Fibroblast of skin of scalp (primary cell): ENCODE measurements around the gene TPX2. TPM values are rescaled to one million over a fixed set of nuclear protein-coding genes. Genes with fewer than 3 reads are reported as not detected.

Experiments used
- DNase-seq: peaks from one replicate; pipeline ENCODE4 v3.0.0-alpha.2; 2013
- polyA plus RNA-seq, 2 experiments: library from polyadenylated mRNA; unstranded; fragments of 120-200 nt; gene quantifications; one replicate each; pipeline ENCODE4 v1.2.1, GENCODE V29; 2013; ENCODE audit not compliant: insufficient read length in 2 of 2

The TPX2 gene
- 56.9 TPM for polyA plus RNA-seq (2013, experiment 1 of 2; ENCODE audit: insufficient read length)
- polyA plus RNA-seq (2013, experiment 2 of 2; ENCODE audit: insufficient read length), result 56.0 TPM

- DNase-seq, result peak; percentile 97
Measured at GRCh38 chr20:31738729-31739549, at the start of gene TPX2. Gene TPX2, plus strand, starts transcription at chr20:31739290. Its CDS starts 18,187 bp downstream, at chr20:31757477.

GRCh38 chr20:31690124-31690666 lies 48.9 kb upstream of the TPX2 start:
- no peak for DNase-seq

GRCh38 chr20:31691646-31692275 lies 47.3 kb upstream of the TPX2 start:
- DNase-seq, result peak; percentile 58

GRCh38 chr20:31693402-31693801 lies 45.7 kb upstream of the TPX2 start:
- no peak for DNase-seq

GRCh38 chr20:31693987-31694661 lies 45.0 kb upstream of the TPX2 start:
- no peak for DNase-seq

- no peak for DNase-seq
Measured at GRCh38 chr20:31694842-31695593, 44.1 kb upstream of the TPX2 start.

GRCh38 chr20:31695849-31696804 lies 43.0 kb upstream of the TPX2 start:
- peak; percentile 46 for DNase-seq

GRCh38 chr20:31698243-31698802 lies 40.8 kb upstream of the TPX2 start:
- no peak for DNase-seq

- DNase-seq, result peak; percentile 80
Measured at GRCh38 chr20:31698803-31699718, 40.0 kb upstream of the TPX2 start.

GRCh38 chr20:31699801-31700728 lies 39.0 kb upstream of the TPX2 start:
- DNase-seq, result no peak

GRCh38 chr20:31700747-31701146 lies 38.3 kb upstream of the TPX2 start:
- no peak for DNase-seq

- no peak for DNase-seq
Measured at GRCh38 chr20:31701591-31701990, 37.5 kb upstream of the TPX2 start.

- DNase-seq, result peak; percentile 55
Measured at GRCh38 chr20:31704225-31705119, 34.6 kb upstream of the TPX2 start.

- no peak for DNase-seq
Measured at GRCh38 chr20:31705191-31705590, 33.9 kb upstream of the TPX2 start.

- no peak for DNase-seq
Measured at GRCh38 chr20:31705598-31706597, 33.2 kb upstream of the TPX2 start.
